Stimulated activated CD8-positive, alpha-beta memory T cell treated with anti-CD3 and anti-CD28 coated beads, Interleukin-4, amount 100 ng/mL, for 24 hours (primary cell): ENCODE measurements around the gene AQP9.
A peak's percentile ranks its signal among the peaks of the same experiment; 100 is the strongest.
"Not testable (repeated sequence)": the region's sequence is repeated elsewhere in the genome, so short reads cannot be mapped to it uniquely, and the experiment has no call there.

Source experiments
- DNase-seq: peaks from one replicate; pipeline ENCODE4 v3.0.0-alpha.2; 2020; ENCODE audit warnings: low read depth

The AQP9 gene

GRCh38 chr15:58179741-58180381, 41.7 kb downstream of the AQP9 start:
- DNase-seq, result no peak

GRCh38 chr15:58182460-58183163, 44.4 kb downstream of the AQP9 start:
- peak; percentile 3 for DNase-seq

- DNase-seq, result no peak
Measured at GRCh38 chr15:58185439-58185838, 47.3 kb downstream of the AQP9 start.

GRCh38 chr15:58189148-58189811, 51.1 kb downstream of the AQP9 start:
- no peak for DNase-seq

- no peak for DNase-seq
Measured at GRCh38 chr15:58190419-58190818, 52.2 kb downstream of the AQP9 start.

GRCh38 chr15:58193636-58194035, 55.5 kb downstream of the AQP9 start:
- not testable (repeated sequence) for DNase-seq

- no peak for DNase-seq
Measured at GRCh38 chr15:58200739-58201138, 62.6 kb downstream of the AQP9 start.

- DNase-seq, result no peak
Measured at GRCh38 chr15:58201516-58201915, 63.3 kb downstream of the AQP9 start.

- no peak for DNase-seq
Measured at GRCh38 chr15:58203537-58203936, 65.4 kb downstream of the AQP9 start.

- DNase-seq, result no peak
Measured at GRCh38 chr15:58206151-58206550, 68.0 kb downstream of the AQP9 start.

GRCh38 chr15:58208217-58208616, 70.0 kb downstream of the AQP9 start:
- DNase-seq, result not testable (repeated sequence)

GRCh38 chr15:58209007-58209481, 70.9 kb downstream of the AQP9 start:
- not testable (repeated sequence) for DNase-seq

GRCh38 chr15:58210031-58210430, 71.8 kb downstream of the AQP9 start:
- not testable (repeated sequence) for DNase-seq

GRCh38 chr15:58212909-58213526, 74.8 kb downstream of the AQP9 start:
- DNase-seq, result no peak

GRCh38 chr15:58213587-58214338, 75.6 kb downstream of the AQP9 start:
- DNase-seq, result no peak

GRCh38 chr15:58214591-58215340, 76.6 kb downstream of the AQP9 start:
- no peak for DNase-seq

GRCh38 chr15:58217460-58217859, 79.3 kb downstream of the AQP9 start:
- DNase-seq, result no peak

GRCh38 chr15:58221591-58222241, 83.5 kb downstream of the AQP9 start:
- DNase-seq, result no peak

GRCh38 chr15:58222679-58223078, 84.5 kb downstream of the AQP9 start:
- DNase-seq, result no peak

GRCh38 chr15:58223432-58223831, 85.3 kb downstream of the AQP9 start:
- no peak for DNase-seq

- no peak for DNase-seq
Measured at GRCh38 chr15:58224068-58224467, 85.9 kb downstream of the AQP9 start.
